GM12874 (cell line): ENCODE results near the gene MYOF.

Experiments
- TF ChIP-seq, protein P1 (sequence below): IDR thresholded peaks from 2 replicates; pipeline ENCODE4 v1.5.1; 2011; ENCODE audit warnings: low read depth, mild to moderate bottlenecking, control low read depth, low read length, moderate library complexity; ENCODE audit not compliant: insufficient read depth

The MYOF gene

DNA sequence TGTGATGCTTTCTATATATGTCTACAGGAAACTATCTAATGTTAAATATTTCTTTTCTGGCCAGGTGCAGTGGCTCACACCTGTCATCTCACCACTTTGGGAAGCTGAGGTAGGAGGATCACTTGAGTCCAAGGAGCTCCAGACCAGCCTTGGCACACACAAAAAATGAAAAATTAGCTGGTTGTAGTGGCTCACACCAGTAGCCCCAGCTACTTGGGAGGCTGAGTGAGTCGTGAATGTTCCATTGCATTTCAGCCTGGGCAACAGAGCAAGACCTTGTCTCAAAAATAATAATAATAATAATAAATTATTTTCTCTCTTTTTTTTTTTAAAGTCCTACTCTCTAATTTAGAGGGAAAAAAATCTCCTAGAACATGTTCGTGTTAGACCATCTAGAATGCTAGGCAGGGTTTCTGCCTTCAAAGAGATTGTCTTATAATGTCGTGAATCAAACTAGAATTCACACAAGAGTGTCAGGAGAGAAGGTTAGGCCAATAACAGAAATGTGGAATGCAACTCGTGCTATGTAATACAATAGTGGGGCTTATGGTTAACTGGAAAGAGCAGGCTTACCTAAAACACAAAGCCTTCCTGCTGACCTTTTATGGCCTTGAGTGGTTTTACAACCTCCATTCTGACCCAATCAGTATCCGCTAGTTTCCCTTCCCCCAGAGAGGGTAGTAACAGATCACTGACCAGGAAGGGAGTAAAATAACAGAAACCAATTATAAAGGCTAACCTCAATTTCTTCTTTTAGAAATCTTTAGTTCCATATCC, 46.3 kb downstream of the MYOF start:
- TF ChIP-seq, protein P1, sequence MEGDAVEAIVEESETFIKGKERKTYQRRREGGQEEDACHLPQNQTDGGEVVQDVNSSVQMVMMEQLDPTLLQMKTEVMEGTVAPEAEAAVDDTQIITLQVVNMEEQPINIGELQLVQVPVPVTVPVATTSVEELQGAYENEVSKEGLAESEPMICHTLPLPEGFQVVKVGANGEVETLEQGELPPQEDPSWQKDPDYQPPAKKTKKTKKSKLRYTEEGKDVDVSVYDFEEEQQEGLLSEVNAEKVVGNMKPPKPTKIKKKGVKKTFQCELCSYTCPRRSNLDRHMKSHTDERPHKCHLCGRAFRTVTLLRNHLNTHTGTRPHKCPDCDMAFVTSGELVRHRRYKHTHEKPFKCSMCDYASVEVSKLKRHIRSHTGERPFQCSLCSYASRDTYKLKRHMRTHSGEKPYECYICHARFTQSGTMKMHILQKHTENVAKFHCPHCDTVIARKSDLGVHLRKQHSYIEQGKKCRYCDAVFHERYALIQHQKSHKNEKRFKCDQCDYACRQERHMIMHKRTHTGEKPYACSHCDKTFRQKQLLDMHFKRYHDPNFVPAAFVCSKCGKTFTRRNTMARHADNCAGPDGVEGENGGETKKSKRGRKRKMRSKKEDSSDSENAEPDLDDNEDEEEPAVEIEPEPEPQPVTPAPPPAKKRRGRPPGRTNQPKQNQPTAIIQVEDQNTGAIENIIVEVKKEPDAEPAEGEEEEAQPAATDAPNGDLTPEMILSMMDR: no peak

DNA sequence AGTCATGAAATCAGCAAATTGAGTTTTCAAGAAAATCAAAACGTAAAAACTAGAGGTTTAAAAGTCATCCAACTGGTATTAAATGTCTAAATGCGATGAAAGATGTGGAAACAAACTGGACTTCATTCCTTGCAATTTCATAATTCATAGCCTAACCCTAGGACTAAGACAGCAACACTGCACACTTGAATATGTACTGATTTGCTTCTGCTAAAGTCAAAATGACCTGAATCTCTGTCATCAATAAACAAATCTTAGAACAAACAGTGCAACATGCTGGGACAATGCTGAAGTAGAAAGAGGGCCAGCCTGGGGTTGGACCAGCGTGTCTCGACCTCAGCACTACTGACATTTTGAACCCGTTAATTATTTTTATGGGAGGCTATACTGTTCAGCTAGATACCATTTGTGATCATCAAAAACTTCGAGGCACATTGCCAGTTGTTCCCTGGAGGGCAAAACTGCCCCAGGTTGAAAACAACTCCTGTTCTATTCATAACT, 47.1 kb downstream of the MYOF start:
- TF ChIP-seq, protein P1: no peak

DNA sequence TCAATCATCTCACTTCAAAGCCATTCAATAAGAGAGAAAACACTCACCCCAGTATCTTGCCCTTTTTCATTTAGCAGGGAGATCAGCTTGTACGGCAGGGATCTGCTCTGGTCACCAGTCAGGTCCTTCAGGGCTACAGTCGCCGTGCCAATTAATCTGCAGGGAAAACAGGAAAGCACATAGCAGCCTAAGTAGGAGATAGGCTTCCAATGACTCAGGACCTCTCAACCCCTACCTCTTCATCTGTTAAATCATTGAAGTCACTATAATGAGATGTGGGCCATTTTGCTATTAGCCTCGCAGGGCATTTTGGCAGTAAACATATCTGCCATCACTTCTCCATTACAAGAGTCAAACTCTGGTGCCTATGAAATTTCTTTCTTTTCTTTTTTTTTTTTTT, 50.8 kb downstream of the MYOF start:
- TF ChIP-seq, protein P1: no peak

DNA sequence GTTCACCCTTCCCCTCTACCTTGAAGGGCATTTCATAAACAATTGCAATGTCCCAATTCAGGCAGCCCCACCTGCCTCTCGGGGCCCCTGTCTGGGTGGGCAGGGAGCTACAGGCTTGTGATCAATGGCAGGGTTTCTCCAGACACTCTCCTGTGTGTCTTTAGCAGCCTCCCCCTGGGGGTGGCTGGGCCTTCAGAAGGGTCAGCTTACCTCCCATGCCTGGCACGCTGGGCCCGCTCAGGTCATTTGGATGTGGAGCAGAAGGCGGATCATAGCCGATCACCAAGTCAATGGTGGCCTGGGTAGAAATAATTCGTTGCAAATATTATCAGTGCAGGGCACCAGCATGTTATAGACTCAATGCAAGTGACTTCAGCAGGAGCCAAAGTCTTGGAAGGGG, 56.3 kb downstream of the MYOF start:
- TF ChIP-seq, protein P1: no peak

DNA sequence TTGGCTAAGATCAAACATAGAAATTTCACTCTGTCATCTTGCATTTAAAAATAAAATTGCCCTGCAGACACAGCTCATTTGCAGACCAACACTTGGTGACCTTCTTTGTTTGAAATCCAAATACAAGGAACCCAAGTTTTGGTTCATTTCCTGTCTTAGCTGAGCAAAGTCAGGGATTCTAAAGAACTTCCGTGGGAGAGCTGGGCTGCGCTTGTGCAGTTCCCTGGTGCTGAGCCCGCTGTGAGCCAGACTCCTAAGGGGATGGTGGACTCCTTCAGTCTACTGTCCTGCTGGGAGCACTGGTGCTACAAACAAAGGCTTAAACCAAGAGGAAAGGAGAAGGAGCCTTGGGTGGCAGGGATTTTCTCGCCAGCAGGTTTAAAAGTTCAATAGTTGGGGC, 60.0 kb downstream of the MYOF start:
- TF ChIP-seq, protein P1: no peak

DNA sequence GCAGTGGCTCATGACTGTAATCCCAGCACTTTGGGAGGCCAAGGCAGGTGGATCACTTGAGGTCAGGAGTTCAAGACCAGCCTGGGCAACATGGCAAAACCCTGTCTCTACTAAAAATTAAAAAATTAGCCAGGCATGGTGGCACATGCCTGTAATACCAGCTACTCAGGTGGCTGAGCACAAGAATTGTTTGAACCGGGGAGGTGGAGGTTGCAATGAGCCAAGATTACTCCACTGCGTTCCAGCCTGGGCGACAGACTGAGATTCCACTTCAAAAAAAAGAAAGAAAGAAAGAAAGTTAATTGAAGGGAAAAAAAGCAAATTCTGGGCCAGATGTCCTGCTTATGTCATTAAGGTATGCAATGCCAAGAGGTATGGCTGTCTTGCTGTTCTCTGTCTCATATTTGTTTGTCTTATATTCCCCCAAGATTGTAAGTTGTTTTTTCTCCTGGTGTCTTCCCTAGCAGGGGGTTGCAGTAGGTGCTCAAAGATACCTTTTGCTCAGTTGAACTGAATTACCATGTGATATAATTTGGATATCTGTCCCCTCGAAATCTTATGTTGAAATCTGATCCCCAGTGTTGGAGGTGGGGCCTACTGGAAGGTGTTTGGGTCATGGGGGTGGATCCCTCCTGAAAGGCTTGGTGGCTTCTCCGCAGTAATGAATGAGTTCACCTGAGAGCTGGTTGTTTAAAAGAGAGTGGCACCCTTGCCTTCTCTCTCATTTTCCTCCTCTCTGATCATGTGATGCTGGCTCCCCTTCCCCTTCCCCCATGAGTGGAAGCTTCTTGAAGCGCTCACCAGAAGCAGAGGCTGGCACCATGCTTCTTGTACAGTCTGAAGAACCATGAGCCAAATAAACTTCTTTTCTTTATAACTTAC, 60.9 kb downstream of the MYOF start:
- TF ChIP-seq, protein P1: no peak

DNA sequence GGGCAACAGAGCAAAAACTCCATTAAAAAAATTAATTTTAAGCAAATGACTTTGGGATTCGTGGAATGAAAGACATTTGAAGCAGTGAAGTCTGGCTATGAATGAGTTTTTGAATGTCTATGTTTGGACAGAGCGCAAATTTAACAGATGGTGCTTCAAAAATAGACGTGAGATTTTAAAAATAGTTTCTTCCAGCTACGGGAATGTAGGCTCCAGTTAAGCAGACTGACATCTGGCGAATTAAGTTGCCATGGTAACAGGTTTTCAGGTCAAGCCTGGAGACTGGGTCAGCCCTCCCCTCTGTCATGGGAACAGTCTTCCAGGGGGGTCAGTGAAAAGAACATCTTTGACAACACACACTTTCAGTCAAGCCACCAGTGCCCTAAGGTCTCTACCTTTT, 62.0 kb downstream of the MYOF start:
- TF ChIP-seq, protein P1: no peak
